NB4 (cell line): ENCODE results near the gene MYO7B.

Experiments
- DNase-seq: peaks from one replicate; pipeline ENCODE4 v3.0.0; 2010; ENCODE audit warnings: low read depth
- H3K4me3 ChIP-seq: one replicate; pipeline ENCODE4 v1.5.1; 2011; ENCODE audit warnings: mild to moderate bottlenecking, low read depth, low read length, moderate library complexity
- MAX ChIP-seq: IDR thresholded peaks from 2 replicates; pipeline ENCODE4 v1.6.1; 2011; ENCODE audit warnings: low read depth, low read length
- MYC ChIP-seq: IDR thresholded peaks from 2 replicates; pipeline ENCODE4 v1.6.1; 2011; ENCODE audit warnings: low read depth, low read length
- POLR2A ChIP-seq: IDR thresholded peaks from 2 replicates; pipeline ENCODE4 v1.6.1; 2011; ENCODE audit warnings: mild to moderate bottlenecking; ENCODE audit not compliant: insufficient read length; ENCODE audit errors: extremely low read depth
- TF ChIP-seq, protein P1 (sequence below): IDR thresholded peaks from one replicate; pipeline ENCODE4 v1.5.1; 2012; ENCODE audit warnings: low read depth, low read length

MYO7B gene

GRCh38 chr2:127619877-127620705 lies 84.6 kb downstream of the MYO7B start:
- DNase-seq: no peak
- no peak overlapping the region for H3K4me3 ChIP-seq
- TF ChIP-seq, protein P1, sequence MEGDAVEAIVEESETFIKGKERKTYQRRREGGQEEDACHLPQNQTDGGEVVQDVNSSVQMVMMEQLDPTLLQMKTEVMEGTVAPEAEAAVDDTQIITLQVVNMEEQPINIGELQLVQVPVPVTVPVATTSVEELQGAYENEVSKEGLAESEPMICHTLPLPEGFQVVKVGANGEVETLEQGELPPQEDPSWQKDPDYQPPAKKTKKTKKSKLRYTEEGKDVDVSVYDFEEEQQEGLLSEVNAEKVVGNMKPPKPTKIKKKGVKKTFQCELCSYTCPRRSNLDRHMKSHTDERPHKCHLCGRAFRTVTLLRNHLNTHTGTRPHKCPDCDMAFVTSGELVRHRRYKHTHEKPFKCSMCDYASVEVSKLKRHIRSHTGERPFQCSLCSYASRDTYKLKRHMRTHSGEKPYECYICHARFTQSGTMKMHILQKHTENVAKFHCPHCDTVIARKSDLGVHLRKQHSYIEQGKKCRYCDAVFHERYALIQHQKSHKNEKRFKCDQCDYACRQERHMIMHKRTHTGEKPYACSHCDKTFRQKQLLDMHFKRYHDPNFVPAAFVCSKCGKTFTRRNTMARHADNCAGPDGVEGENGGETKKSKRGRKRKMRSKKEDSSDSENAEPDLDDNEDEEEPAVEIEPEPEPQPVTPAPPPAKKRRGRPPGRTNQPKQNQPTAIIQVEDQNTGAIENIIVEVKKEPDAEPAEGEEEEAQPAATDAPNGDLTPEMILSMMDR: no peak
- TF ChIP-seq MYC (no peak), POLR2A (no peak), MAX (no peak)

DNA sequence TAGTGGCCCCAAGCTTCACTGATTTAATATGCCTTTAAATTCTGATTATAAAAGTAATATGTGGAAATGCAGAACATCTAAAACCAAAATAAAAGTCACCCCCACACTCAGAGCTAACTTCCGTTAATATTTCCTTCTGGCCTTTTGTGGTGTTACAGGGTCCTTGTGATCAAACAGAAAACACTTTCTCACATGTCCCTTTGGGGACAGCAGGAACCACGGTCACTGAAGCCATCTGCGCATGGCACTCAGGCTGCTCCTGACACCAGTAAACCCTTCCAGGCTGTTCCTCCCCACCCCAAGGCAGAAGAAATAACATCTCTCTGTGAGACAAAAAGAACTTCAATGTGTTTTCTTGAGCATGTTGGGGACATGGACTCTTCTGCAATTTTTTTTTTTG lies 85.4 kb downstream of the MYO7B start:
- DNase-seq: no peak
- H3K4me3 ChIP-seq: no peak overlapping the region
- TF ChIP-seq POLR2A: no peak
- TF ChIP-seq, protein P1: no peak
- TF ChIP-seq MYC: no peak
- TF ChIP-seq MAX: no peak

DNA sequence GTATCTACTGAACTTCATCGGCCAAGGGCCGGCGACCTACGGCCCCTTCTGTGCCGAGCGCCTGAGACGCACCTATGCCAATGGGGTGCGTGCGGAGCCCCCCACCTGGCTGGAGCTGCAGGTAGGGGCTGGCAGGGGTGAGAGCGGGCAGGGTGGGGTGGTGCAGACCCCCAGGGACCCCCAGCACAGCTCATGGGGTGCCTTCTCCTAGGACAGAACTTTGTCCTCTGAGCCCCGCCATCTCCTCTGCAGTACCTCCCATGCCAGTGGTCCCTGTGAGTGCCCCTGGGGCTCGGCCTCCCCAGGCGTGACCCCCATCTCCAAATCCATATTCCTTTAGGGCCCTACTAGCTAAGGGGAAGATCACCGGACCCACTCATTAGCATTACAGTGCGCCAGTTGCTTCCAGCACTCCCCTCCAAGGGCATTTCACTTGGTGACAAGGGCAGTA lies 86.5 kb downstream of the MYO7B start:
- DNase-seq: no peak
- TF ChIP-seq MAX (no peak), MYC (no peak), POLR2A (no peak)
- TF ChIP-seq, protein P1: no peak
- H3K4me3 ChIP-seq: no peak overlapping the region

DNA sequence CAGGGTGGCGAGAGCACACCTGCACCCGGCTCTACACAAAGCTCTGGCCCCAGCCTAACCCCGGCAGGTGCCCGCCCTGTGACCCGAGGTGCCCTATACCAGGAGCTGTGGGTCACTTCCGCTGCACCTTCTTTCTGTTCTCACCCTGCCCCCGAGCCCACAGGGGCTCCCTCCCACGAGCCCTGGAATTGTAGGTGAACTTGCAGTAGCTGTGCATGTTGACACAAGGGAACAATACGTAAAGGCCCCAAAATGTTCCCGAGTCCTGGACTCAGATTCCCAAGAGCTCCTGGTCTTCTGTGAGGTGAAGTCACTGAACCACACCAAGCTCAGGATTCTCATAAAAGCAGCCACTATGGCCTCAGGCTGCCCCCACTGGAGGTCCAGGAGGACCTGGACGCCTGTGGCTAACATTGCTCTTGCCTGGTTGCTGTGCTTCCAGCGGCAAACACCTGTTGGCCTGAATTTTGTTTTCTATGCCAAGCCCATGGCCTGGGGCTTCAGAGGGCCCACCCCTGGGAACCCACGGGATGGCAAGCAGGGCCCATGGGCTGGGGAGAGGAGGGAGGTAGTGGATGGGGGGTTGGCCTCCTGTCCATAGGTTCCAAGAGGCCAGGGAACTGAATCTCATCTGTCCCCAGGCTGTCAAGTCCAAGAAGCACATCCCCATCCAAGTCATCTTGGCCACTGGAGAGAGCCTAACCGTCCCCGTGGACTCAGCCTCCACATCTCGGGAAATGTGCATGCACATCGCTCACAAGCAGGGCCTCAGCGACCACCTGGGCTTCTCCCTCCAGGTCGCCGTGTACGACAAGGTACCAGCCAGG lies 87.3 kb downstream of the MYO7B start:
- DNase-seq: no peak
- TF ChIP-seq MAX (no peak), MYC (no peak), POLR2A (no peak)
- TF ChIP-seq, protein P1: no peak
- H3K4me3 ChIP-seq: no peak overlapping the region

DNA sequence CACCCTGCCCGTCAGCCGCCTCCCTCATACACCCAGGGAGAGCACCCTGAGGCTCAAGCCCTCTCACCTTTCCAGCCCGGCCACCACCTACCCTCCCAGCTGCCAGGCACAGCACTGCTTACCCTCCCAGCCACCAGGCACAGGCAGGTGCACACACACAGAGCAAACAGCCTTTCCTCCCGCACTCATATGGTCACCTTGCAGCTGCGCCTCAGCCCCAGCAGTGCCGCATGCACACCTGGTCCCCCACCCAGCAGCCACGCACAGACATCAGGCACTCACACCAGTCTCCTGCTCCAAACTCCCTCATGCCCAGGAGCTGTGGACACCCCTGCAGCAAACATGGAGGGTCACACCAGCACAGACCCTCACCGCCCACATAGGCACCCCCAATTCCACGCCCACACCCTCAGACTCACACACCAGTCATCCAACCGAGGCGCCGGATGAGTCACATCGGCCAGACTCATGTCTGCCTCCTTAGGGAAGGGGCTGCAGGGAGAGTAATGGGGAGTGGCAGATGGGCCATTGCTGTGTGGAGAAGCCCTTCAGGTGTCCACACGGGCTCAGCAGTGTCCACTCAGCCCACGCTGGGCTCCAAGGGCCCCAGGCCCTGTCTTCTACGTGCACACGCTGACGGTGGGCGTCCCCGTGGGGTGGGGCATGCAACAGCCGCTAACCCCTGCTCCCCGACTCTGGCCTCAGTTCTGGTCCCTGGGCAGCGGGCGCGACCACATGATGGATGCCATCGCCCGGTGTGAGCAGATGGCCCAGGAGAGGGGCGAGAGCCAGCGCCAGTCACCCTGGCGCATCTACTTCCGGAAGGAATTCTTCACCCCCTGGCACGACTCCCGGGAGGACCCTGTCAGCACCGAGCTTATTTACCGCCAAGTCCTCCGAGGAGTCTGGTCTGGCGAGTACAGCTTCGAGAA lies 88.2 kb downstream of the MYO7B start:
- DNase-seq: no peak
- TF ChIP-seq MYC (no peak), POLR2A (no peak), MAX (no peak)
- TF ChIP-seq, protein P1: no peak

More for the DNA sequence above, 88.2 kb downstream of the MYO7B start:
- no peak overlapping the region for H3K4me3 ChIP-seq
